A549 (cell line): ENCODE data around the gene MRPL4.

Experiments used
- ELK1 ChIP-seq: fragments of 150-350 bp; IDR thresholded peaks from 2 replicates; pipeline ENCODE4 v1.6.1; 2014; ENCODE audit warnings: low read depth, mild to moderate bottlenecking, low read length
- HMGXB4 ChIP-seq: fragments of 250-450 bp; sonication (Bioruptor Pico); IDR thresholded peaks from 2 replicates; pipeline ENCODE4 v1.5.0; 2021; ENCODE audit warnings: mild to moderate bottlenecking, moderate library complexity, borderline replicate concordance
- POLR2A ChIP-seq: IDR thresholded peaks from 2 replicates; pipeline ENCODE4 v1.6.1; 2012; ENCODE audit warnings: mild to moderate bottlenecking, low read length
- ZSCAN20 ChIP-seq: fragments of 250-450 bp; sonication (Bioruptor Pico); IDR thresholded peaks from 2 replicates; pipeline ENCODE4 v1.8.0; 2022; ENCODE audit warnings: mild to moderate bottlenecking, moderate library complexity
- TF ChIP-seq, protein P1 (sequence below): fragments of >200 bp; sonication (Bioruptor Twin); formaldehyde crosslinking; IDR thresholded peaks from 3 replicates; pipeline ENCODE4 v1.5.1; 2016
- TF ChIP-seq, protein P2 (sequence below): fragments of 200-600 bp; sonication (generic); IDR thresholded peaks from 2 replicates; pipeline ENCODE4 v1.6.1; 2016; ENCODE audit warnings: antibody characterized with exemption, mild to moderate bottlenecking, moderate library complexity

GRCh38 chr19:10288662-10289166, 36.7 kb downstream of the MRPL4 start:
- TF ChIP-seq, protein P1, sequence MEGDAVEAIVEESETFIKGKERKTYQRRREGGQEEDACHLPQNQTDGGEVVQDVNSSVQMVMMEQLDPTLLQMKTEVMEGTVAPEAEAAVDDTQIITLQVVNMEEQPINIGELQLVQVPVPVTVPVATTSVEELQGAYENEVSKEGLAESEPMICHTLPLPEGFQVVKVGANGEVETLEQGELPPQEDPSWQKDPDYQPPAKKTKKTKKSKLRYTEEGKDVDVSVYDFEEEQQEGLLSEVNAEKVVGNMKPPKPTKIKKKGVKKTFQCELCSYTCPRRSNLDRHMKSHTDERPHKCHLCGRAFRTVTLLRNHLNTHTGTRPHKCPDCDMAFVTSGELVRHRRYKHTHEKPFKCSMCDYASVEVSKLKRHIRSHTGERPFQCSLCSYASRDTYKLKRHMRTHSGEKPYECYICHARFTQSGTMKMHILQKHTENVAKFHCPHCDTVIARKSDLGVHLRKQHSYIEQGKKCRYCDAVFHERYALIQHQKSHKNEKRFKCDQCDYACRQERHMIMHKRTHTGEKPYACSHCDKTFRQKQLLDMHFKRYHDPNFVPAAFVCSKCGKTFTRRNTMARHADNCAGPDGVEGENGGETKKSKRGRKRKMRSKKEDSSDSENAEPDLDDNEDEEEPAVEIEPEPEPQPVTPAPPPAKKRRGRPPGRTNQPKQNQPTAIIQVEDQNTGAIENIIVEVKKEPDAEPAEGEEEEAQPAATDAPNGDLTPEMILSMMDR: no peak
- no peak for TF ChIP-seq ZSCAN20 (CRISPR knock-in tag)
- no peak for TF ChIP-seq POLR2A
- no peak for TF ChIP-seq HMGXB4 (CRISPR knock-in tag)
- TF ChIP-seq ELK1: no peak
- TF ChIP-seq, protein P2, sequence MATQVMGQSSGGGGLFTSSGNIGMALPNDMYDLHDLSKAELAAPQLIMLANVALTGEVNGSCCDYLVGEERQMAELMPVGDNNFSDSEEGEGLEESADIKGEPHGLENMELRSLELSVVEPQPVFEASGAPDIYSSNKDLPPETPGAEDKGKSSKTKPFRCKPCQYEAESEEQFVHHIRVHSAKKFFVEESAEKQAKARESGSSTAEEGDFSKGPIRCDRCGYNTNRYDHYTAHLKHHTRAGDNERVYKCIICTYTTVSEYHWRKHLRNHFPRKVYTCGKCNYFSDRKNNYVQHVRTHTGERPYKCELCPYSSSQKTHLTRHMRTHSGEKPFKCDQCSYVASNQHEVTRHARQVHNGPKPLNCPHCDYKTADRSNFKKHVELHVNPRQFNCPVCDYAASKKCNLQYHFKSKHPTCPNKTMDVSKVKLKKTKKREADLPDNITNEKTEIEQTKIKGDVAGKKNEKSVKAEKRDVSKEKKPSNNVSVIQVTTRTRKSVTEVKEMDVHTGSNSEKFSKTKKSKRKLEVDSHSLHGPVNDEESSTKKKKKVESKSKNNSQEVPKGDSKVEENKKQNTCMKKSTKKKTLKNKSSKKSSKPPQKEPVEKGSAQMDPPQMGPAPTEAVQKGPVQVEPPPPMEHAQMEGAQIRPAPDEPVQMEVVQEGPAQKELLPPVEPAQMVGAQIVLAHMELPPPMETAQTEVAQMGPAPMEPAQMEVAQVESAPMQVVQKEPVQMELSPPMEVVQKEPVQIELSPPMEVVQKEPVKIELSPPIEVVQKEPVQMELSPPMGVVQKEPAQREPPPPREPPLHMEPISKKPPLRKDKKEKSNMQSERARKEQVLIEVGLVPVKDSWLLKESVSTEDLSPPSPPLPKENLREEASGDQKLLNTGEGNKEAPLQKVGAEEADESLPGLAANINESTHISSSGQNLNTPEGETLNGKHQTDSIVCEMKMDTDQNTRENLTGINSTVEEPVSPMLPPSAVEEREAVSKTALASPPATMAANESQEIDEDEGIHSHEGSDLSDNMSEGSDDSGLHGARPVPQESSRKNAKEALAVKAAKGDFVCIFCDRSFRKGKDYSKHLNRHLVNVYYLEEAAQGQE: no peak
